ENCODE data around the gene CEP192.

The CEP192 gene

GRCh38 chr18:13039806-13040205 is 48.6 kb downstream of the CEP192 start:
- Histone ChIP-seq H3K4me1 (ENCODE audit: control insufficient read depth, insufficient read depth, low read length) (peaks cover 10% of the 10 kb centered on the region), H3K36me3 (ENCODE audit: control insufficient read depth, insufficient read depth, low read length, severe bottlenecking) (peaks cover 28% of the 10 kb centered on the region), H3K9ac (ENCODE audit: low read length) (no peak overlapping the region), H3K9me3 (ENCODE audit: control insufficient read depth, low read length) (no peaks in the 10 kb centered on the region), H3K27me3 (replicated peaks; ENCODE audit: control insufficient read depth, insufficient read depth, low read length) (no peaks in the 10 kb centered on the region), H3K4me3 (ENCODE audit: low read length) (no peak overlapping the region)
- DNase-seq (ENCODE audit: low read depth) = no peak

DNA sequence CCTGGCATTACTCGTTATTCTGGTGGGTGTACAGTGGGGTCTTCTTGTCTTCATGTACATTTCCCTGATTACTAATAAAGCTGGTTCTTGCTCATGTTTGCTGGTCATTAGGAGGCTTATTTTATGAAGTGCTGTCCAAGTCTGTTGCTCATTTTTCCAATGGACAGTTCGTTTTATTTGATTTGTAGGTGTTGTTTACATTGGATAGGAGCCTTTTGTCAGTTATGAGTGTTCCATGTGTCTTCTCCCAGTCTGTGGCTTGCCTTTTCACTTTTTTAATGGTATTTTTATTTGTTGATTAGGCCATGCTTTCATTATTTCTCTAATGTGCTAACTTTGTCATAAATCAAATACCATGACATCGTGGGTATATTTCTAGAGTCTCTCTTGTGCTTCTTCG is 51.9 kb downstream of the CEP192 start:
- Histone ChIP-seq H3K4me1 (ENCODE audit: control insufficient read depth, insufficient read depth, low read length) (peaks cover 10% of the 10 kb centered on the region), H3K27me3 (replicated peaks; ENCODE audit: control insufficient read depth, insufficient read depth, low read length) (no peaks in the 10 kb centered on the region), H3K36me3 (ENCODE audit: control insufficient read depth, insufficient read depth, low read length, severe bottlenecking) (peaks cover 26% of the 10 kb centered on the region), H3K4me3 (ENCODE audit: low read length) (no peak overlapping the region), H3K9me3 (ENCODE audit: control insufficient read depth, low read length) (no peaks in the 10 kb centered on the region), H3K9ac (ENCODE audit: low read length) (no peak overlapping the region)
- no peak for DNase-seq (ENCODE audit: low read depth)

GRCh38 chr18:13048061-13048595 is 57.0 kb downstream of the CEP192 start:
- Histone ChIP-seq H3K36me3 (ENCODE audit: control insufficient read depth, insufficient read depth, low read length, severe bottlenecking) (peaks cover 42% of the 10 kb centered on the region), H3K9ac (ENCODE audit: low read length) (no peak overlapping the region), H3K27me3 (replicated peaks; ENCODE audit: control insufficient read depth, insufficient read depth, low read length) (no peaks in the 10 kb centered on the region), H3K4me1 (ENCODE audit: control insufficient read depth, insufficient read depth, low read length) (no peaks in the 10 kb centered on the region), H3K9me3 (ENCODE audit: control insufficient read depth, low read length) (no peaks in the 10 kb centered on the region), H3K4me3 (ENCODE audit: low read length) (no peak overlapping the region)
- no peak for DNase-seq (ENCODE audit: low read depth)

GRCh38 chr18:13051159-13051558 is 60.0 kb downstream of the CEP192 start:
- DNase-seq (ENCODE audit: low read depth) = no peak
- Histone ChIP-seq H3K36me3 (ENCODE audit: control insufficient read depth, insufficient read depth, low read length, severe bottlenecking) (peaks cover 56% of the 10 kb centered on the region), H3K4me1 (ENCODE audit: control insufficient read depth, insufficient read depth, low read length) (no peaks in the 10 kb centered on the region), H3K27me3 (replicated peaks; ENCODE audit: control insufficient read depth, insufficient read depth, low read length) (no peaks in the 10 kb centered on the region), H3K9me3 (ENCODE audit: control insufficient read depth, low read length) (no peaks in the 10 kb centered on the region), H3K4me3 (ENCODE audit: low read length) (no peak overlapping the region), H3K9ac (ENCODE audit: low read length) (no peak overlapping the region)

DNA sequence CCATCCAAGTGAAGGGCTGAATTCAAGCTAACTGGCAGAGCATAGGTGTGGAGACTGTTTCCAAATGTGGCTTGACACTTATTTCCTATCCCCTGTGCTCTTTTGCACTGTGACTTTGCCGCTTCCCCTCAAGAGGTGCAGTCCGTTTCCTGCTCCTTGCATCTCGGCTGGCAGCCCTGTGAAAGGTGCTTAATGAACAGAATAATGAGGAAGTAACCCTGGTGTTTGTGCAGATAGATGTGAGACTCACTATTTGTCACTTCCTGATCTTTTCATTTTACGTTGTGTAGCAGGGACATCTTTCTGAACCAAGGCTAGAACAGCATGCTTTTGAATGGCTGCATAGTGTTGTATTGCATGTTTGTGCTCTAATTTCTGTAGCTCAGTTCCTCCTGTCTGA is 60.8 kb downstream of the CEP192 start:
- no peak for DNase-seq (ENCODE audit: low read depth)
- Histone ChIP-seq H3K9me3 (ENCODE audit: control insufficient read depth, low read length) (no peaks in the 10 kb centered on the region), H3K36me3 (ENCODE audit: control insufficient read depth, insufficient read depth, low read length, severe bottlenecking) (peaks cover 63% of the 10 kb centered on the region), H3K9ac (ENCODE audit: low read length) (no peak overlapping the region), H3K4me3 (ENCODE audit: low read length) (no peak overlapping the region), H3K4me1 (ENCODE audit: control insufficient read depth, insufficient read depth, low read length) (no peaks in the 10 kb centered on the region), H3K27me3 (replicated peaks; ENCODE audit: control insufficient read depth, insufficient read depth, low read length) (no peaks in the 10 kb centered on the region)

- no peaks in the 10 kb centered on the region for H3K9me3 ChIP-seq (ENCODE audit: control insufficient read depth, low read length)
- H3K4me1 ChIP-seq (ENCODE audit: control insufficient read depth, insufficient read depth, low read length) = no peaks in the 10 kb centered on the region
- H3K9ac ChIP-seq (ENCODE audit: low read length) = no peak overlapping the region
- H3K27me3 ChIP-seq (replicated peaks; ENCODE audit: control insufficient read depth, insufficient read depth, low read length) = no peaks in the 10 kb centered on the region
- H3K36me3 ChIP-seq (ENCODE audit: control insufficient read depth, insufficient read depth, low read length, severe bottlenecking) = peaks cover 58% of the 10 kb centered on the region
- no peak for DNase-seq (ENCODE audit: low read depth)
- H3K4me3 ChIP-seq (ENCODE audit: low read length) = no peak overlapping the region
Observed at GRCh38 chr18:13054336-13054735, 63.2 kb downstream of the CEP192 start.

- no peak for DNase-seq (ENCODE audit: low read depth)
- no peaks in the 10 kb centered on the region for H3K27me3 ChIP-seq (replicated peaks; ENCODE audit: control insufficient read depth, insufficient read depth, low read length)
- no peak overlapping the region for H3K4me3 ChIP-seq (ENCODE audit: low read length)
- H3K9me3 ChIP-seq (ENCODE audit: control insufficient read depth, low read length) = no peaks in the 10 kb centered on the region
- no peak overlapping the region for H3K9ac ChIP-seq (ENCODE audit: low read length)
- no peaks in the 10 kb centered on the region for H3K4me1 ChIP-seq (ENCODE audit: control insufficient read depth, insufficient read depth, low read length)
- H3K36me3 ChIP-seq (ENCODE audit: control insufficient read depth, insufficient read depth, low read length, severe bottlenecking) = peaks cover 24% of the 10 kb centered on the region
Observed at GRCh38 chr18:13061630-13062189, 70.5 kb downstream of the CEP192 start.

DNA sequence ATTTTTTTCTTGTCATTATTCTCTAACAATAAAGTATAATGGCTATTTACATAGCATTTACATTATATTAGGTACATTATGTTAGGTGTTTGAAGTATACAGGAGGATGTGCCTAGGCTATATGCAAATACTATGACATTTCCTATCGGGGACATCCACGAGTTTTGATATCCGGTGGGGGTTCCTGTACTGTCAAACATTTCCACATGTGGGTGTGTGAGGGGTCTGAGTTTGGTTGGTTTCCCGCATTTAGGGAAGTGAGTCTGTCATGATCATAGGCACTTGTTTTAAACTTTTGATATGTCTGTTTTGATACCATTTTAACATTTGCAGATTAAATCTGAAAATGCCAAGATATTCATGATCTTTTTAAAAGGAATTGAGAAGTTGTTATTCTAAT is 76.0 kb downstream of the CEP192 start:
- no peaks in the 10 kb centered on the region for H3K27me3 ChIP-seq (replicated peaks; ENCODE audit: control insufficient read depth, insufficient read depth, low read length)
- H3K9me3 ChIP-seq (ENCODE audit: control insufficient read depth, low read length) = no peaks in the 10 kb centered on the region
- no peak overlapping the region for H3K9ac ChIP-seq (ENCODE audit: low read length)
- peaks cover 46% of the 10 kb centered on the region for H3K36me3 ChIP-seq (ENCODE audit: control insufficient read depth, insufficient read depth, low read length, severe bottlenecking)
- no peak for DNase-seq (ENCODE audit: low read depth)
- peaks cover 11% of the 10 kb centered on the region for H3K4me1 ChIP-seq (ENCODE audit: control insufficient read depth, insufficient read depth, low read length)
- H3K4me3 ChIP-seq (ENCODE audit: low read length) = no peak overlapping the region

GRCh38 chr18:13067966-13068365 is 76.8 kb downstream of the CEP192 start:
- Histone ChIP-seq H3K4me1 (ENCODE audit: control insufficient read depth, insufficient read depth, low read length) (peaks cover 11% of the 10 kb centered on the region), H3K9me3 (ENCODE audit: control insufficient read depth, low read length) (no peaks in the 10 kb centered on the region), H3K27me3 (replicated peaks; ENCODE audit: control insufficient read depth, insufficient read depth, low read length) (no peaks in the 10 kb centered on the region), H3K36me3 (ENCODE audit: control insufficient read depth, insufficient read depth, low read length, severe bottlenecking) (peaks cover 55% of the 10 kb centered on the region), H3K9ac (ENCODE audit: low read length) (no peak overlapping the region), H3K4me3 (ENCODE audit: low read length) (no peak overlapping the region)
- DNase-seq (ENCODE audit: low read depth) = no peak

DNA sequence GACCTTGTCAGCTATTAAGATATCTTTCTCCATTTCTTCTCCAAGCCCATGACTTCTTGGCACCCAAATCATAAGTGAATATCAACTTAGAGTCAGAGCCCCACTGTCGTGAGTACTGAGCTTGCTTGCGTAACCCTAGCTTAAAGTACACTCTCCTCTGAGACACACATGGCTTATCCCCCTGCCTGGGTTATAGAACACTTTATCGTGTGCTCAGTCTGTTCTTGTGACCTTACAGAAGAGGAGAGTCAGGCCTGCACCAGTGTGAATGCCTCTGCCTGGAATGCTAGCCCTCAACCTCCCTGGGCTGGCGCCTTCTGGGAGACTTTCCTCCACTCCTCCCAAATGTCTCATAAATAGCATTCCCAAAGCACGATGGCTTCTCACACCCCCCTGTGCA is 79.3 kb downstream of the CEP192 start:
- Histone ChIP-seq H3K27me3 (replicated peaks; ENCODE audit: control insufficient read depth, insufficient read depth, low read length) (no peaks in the 10 kb centered on the region), H3K36me3 (ENCODE audit: control insufficient read depth, insufficient read depth, low read length, severe bottlenecking) (peaks cover 73% of the 10 kb centered on the region), H3K4me3 (ENCODE audit: low read length) (no peak overlapping the region), H3K9ac (ENCODE audit: low read length) (no peak overlapping the region), H3K9me3 (ENCODE audit: control insufficient read depth, low read length) (no peaks in the 10 kb centered on the region), H3K4me1 (ENCODE audit: control insufficient read depth, insufficient read depth, low read length) (peaks cover 11% of the 10 kb centered on the region)
- DNase-seq (ENCODE audit: low read depth) = peak; percentile 28

DNA sequence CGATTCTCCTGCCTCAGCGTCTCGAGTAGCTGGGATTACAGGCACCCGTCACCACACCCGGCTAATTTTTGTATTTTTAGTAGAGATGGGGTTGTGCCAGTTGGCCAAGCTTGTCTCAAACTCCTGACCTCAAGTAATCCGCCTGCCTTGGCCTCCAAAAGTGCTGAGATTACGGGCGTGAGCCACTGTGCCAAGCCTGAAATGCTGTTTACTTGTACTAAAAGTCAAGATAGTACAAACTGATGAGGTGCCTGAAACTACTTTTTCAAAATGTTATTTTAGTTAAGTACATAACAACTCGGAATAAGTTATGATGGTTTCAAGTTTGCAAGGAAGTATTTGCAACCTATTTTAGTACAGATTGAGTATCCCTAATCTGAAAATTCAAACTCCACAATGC is 85.7 kb downstream of the CEP192 start:
- Histone ChIP-seq H3K9ac (ENCODE audit: low read length) (no peak overlapping the region), H3K36me3 (ENCODE audit: control insufficient read depth, insufficient read depth, low read length, severe bottlenecking) (peaks cover 34% of the 10 kb centered on the region), H3K9me3 (ENCODE audit: control insufficient read depth, low read length) (no peaks in the 10 kb centered on the region), H3K4me1 (ENCODE audit: control insufficient read depth, insufficient read depth, low read length) (peaks cover 6% of the 10 kb centered on the region), H3K4me3 (ENCODE audit: low read length) (no peak overlapping the region), H3K27me3 (replicated peaks; ENCODE audit: control insufficient read depth, insufficient read depth, low read length) (no peaks in the 10 kb centered on the region)
- DNase-seq (ENCODE audit: low read depth) = no peak

DNA sequence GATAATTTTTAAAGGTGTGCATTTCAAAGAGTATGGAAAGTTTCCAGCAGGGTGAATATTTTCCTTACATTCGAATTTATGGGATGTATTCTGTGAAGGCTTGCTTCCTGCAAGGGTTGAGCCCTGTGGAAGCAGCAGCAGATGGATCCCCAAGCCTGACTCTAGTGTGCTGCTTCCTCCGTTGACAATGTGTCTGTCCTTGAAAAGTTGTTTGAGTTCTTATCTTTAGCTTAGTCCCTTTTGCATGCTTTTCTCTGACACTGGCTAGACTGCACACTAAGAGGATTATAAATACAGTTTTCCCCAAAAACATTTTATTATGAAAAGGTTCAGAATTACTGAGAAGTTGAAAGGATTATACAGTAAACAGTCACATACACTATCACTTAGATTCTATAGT is 86.3 kb downstream of the CEP192 start:
- no peak for DNase-seq (ENCODE audit: low read depth)
- Histone ChIP-seq H3K4me1 (ENCODE audit: control insufficient read depth, insufficient read depth, low read length) (peaks cover 6% of the 10 kb centered on the region), H3K9me3 (ENCODE audit: control insufficient read depth, low read length) (no peaks in the 10 kb centered on the region), H3K36me3 (ENCODE audit: control insufficient read depth, insufficient read depth, low read length, severe bottlenecking) (peaks cover 29% of the 10 kb centered on the region), H3K9ac (ENCODE audit: low read length) (no peak overlapping the region), H3K27me3 (replicated peaks; ENCODE audit: control insufficient read depth, insufficient read depth, low read length) (no peaks in the 10 kb centered on the region), H3K4me3 (ENCODE audit: low read length) (no peak overlapping the region)
